ENCODE data around the gene AKNAD1. TPM values are rescaled to one million over a fixed set of nuclear protein-coding genes. Genes with fewer than 3 reads are reported as not detected.

The AKNAD1 gene
- polyA plus RNA-seq, 1 of the 3 experiments (the other 2 are of a cell fraction): 0.71 TPM

- Histone ChIP-seq H3K79me2 (ENCODE audit: insufficient read depth) (no peaks in the 10 kb centered on the region), H3K4me2 (peak overlapping the region; percentile 68; the same call in 1 of the 2 replicates), H3K36me3 (replicated peaks in 1 of 2; ENCODE audit: control insufficient read depth in 1 of 2, insufficient read depth in 2 of 2, low read length in 1 of 2) (peaks cover 3 to 9% of the 10 kb centered on the region in 2 experiments), H2AFZ (ENCODE audit: low read depth) (peak overlapping the region; percentile 98), H3K27me3 (ENCODE audit: insufficient read depth) (no peaks in the 10 kb centered on the region), H3K4me3 (ENCODE audit: low read depth in 2 of 2, low read length in 1 of 2) (no peak overlapping the region), H3K9me2 (no peaks in the 10 kb centered on the region), H3K9ac (peak overlapping the region; percentile 81), H4K20me1 (ENCODE audit: insufficient read depth) (no peaks in the 10 kb centered on the region), H3K9me3 (no peaks in the 10 kb centered on the region), H3K27ac (ENCODE audit: low read depth in 2 of 2, low read length in 1 of 2) (peak overlapping the region; percentile 96 to 99), H3K4me1 (ENCODE audit: control insufficient read depth in 1 of 2, insufficient read depth in 2 of 2, low read depth in 1 of 2, low read length in 1 of 2) (peaks cover 20 to 30% of the 10 kb centered on the region in 2 experiments), H3F3A (replicated peaks; ENCODE audit: insufficient read depth) (peaks cover 13% of the 10 kb centered on the region)
- CTCF ChIA-PET: no interaction called here
- TF ChIP-seq RFX5 (IDR thresholded peaks at IDR 0.05; ENCODE audit: low read length) (no peak), RAD21 (IDR thresholded peaks at IDR 0.05; ENCODE audit: low read length) (no peak), IRF3 (IDR thresholded peaks at IDR 0.05; ENCODE audit: low read depth, low read length) (no peak), EZH2phosphoT487 (IDR thresholded peaks at IDR 0.05; ENCODE audit: borderline replicate concordance, low read depth) (no peak), FOSL2 (IDR thresholded peaks at IDR 0.05; ENCODE audit: borderline replicate concordance, low read depth) (no peak), SMC3 (IDR thresholded peaks at IDR 0.05; ENCODE audit: low read depth, low read length) (no peak), MEF2A (IDR thresholded peaks at IDR 0.05; ENCODE audit: borderline replicate concordance, low read depth) (no peak), JUND (IDR thresholded peaks at IDR 0.05) (no peak)
- no peak for DNase-seq
- POLR2A ChIA-PET: no interaction called here
Observed at GRCh38 chr1:108815566-108815965, 41.3 kb downstream of the AKNAD1 start.

GRCh38 chr1:108814343-108815125, 42.4 kb downstream of the AKNAD1 start:
- peak overlapping the region; percentile 32; the same call in 1 of the 2 replicates for H2AFZ ChIP-seq (ENCODE audit: low read depth)
- H3K27ac ChIP-seq (ENCODE audit: low read depth in 2 of 2, low read length in 1 of 2): peak overlapping the region; percentile 96 to 99
- peaks cover 20 to 33% of the 10 kb centered on the region in 2 experiments for H3K4me1 ChIP-seq (ENCODE audit: control insufficient read depth in 1 of 2, insufficient read depth in 2 of 2, low read depth in 1 of 2, low read length in 1 of 2)
- H3F3A ChIP-seq (replicated peaks; ENCODE audit: insufficient read depth): peaks cover 17% of the 10 kb centered on the region
- ChIA-PET POLR2A (no interaction called here), CTCF (interaction anchor here (1.0 to 1.3 kb wide), 3 partner anchors 14 to 122 kb away, joined by 3 to 4 read pairs (median 3); partner anchors contain the start of gene PRPF38B)
- H3K9ac ChIP-seq: no peak overlapping the region
- WGBS (ENCODE audit: low lambda C conversion rate): 70% methylated on average over 4 of the region's 4 CpGs
- H3K4me2 ChIP-seq: no peak overlapping the region
- no peak for DNase-seq
- H3K9me2 ChIP-seq: no peaks in the 10 kb centered on the region
- H4K20me1 ChIP-seq (ENCODE audit: insufficient read depth): no peaks in the 10 kb centered on the region
- H3K79me2 ChIP-seq (ENCODE audit: insufficient read depth): no peaks in the 10 kb centered on the region
- no peaks in the 10 kb centered on the region for H3K27me3 ChIP-seq (ENCODE audit: insufficient read depth)
- TF ChIP-seq PBX3 (IDR thresholded peaks at IDR 0.05): peak; percentile 55
- no peak for TF ChIP-seq SIN3A (IDR thresholded peaks at IDR 0.05; ENCODE audit: borderline replicate concordance, low read depth, low read length)
- TF ChIP-seq CHD2 (IDR thresholded peaks at IDR 0.05; ENCODE audit: low read length, partially characterized antibody): no peak
- peak; percentile 23; the same call in 1 of the 2 replicates for TF ChIP-seq NFIC (IDR thresholded peaks at IDR 0.05; ENCODE audit: borderline replicate concordance)
- no peak for TF ChIP-seq REST (IDR thresholded peaks at IDR 0.05; ENCODE audit: low read depth, low read length)
- no peak for TF ChIP-seq GATA2 (CRISPR knock-in tag; IDR thresholded peaks at IDR 0.05)
- TF ChIP-seq FOXJ3 (CRISPR knock-in tag; IDR thresholded peaks at IDR 0.05): no peak
- TF ChIP-seq TCF12 (IDR thresholded peaks at IDR 0.05): peak; percentile 65; the same call in 1 of the 2 replicates
- no peak for TF ChIP-seq FOSL2 (IDR thresholded peaks at IDR 0.05; ENCODE audit: borderline replicate concordance, low read depth)
- no peak for TF ChIP-seq IRF3 (IDR thresholded peaks at IDR 0.05; ENCODE audit: low read depth, low read length)
- no peak for TF ChIP-seq MXI1 (IDR thresholded peaks at IDR 0.05; ENCODE audit: low read depth, low read length)
- TF ChIP-seq NRF1 (IDR thresholded peaks at IDR 0.05; ENCODE audit: low read depth, low read length): no peak
- TF ChIP-seq EP300 (IDR thresholded peaks at IDR 0.05; ENCODE audit: borderline replicate concordance in 1 of 2, low read depth in 1 of 2, low read length in 1 of 2): peak in 1 of 2 experiments; percentile 65; a peak in 1 of 4 replicates
- no peak for TF ChIP-seq TAF1 (IDR thresholded peaks at IDR 0.05; ENCODE audit: borderline replicate concordance, low read depth, low read length)
- H3K9me3 ChIP-seq: no peaks in the 10 kb centered on the region
- H3K4me3 ChIP-seq (ENCODE audit: low read depth in 2 of 2, low read length in 1 of 2): no peak overlapping the region
- peaks cover 5 to 17% of the 10 kb centered on the region in 2 experiments for H3K36me3 ChIP-seq (replicated peaks in 1 of 2; ENCODE audit: control insufficient read depth in 1 of 2, insufficient read depth in 2 of 2, low read length in 1 of 2)
